IPS DF 19.7 (cell line): ENCODE results near the gene CD300A.

Experiments
- DNase-seq: peaks from one replicate; pipeline ENCODE4 v3.0.0-alpha.2; 2013; ENCODE audit warnings: low read depth, low spot score

Gene CD300A

GRCh38 chr17:74466111-74466827, at the start of gene CD300A:
Gene CD300A (plus strand): TSS chr17:74466634. CDS start chr17:74466704, 70 bp downstream.
- no peak for DNase-seq

- no peak for DNase-seq
These were observed 49.0 kb upstream of the CD300A start for GRCh38 chr17:74417178-74418045.

- DNase-seq = no peak
These were observed 46.5 kb upstream of the CD300A start for GRCh38 chr17:74419928-74420411.

- no peak for DNase-seq
These were observed 42.3 kb upstream of the CD300A start for GRCh38 chr17:74424117-74424516.

GRCh38 chr17:74424657-74425056, 41.8 kb upstream of the CD300A start:
- no peak for DNase-seq

- DNase-seq = no peak
These were observed 39.8 kb upstream of the CD300A start for GRCh38 chr17:74426551-74427047.

- DNase-seq = no peak
These were observed 39.2 kb upstream of the CD300A start for GRCh38 chr17:74427048-74427762.

- DNase-seq = no peak
These were observed 38.7 kb upstream of the CD300A start for GRCh38 chr17:74427763-74428153.

GRCh38 chr17:74429604-74430384, 36.6 kb upstream of the CD300A start:
- no peak for DNase-seq

GRCh38 chr17:74430385-74430705, 36.1 kb upstream of the CD300A start:
- no peak for DNase-seq

GRCh38 chr17:74430706-74431567, 35.5 kb upstream of the CD300A start:
- no peak for DNase-seq

GRCh38 chr17:74431568-74432423, 34.6 kb upstream of the CD300A start, which contains the start of gene GPRC5C:
Gene GPRC5C (plus strand): TSS chr17:74432088. CDS start chr17:74439777, 7,689 bp downstream.
- DNase-seq = no peak

GRCh38 chr17:74432424-74432690, 34.1 kb upstream of the CD300A start:
- DNase-seq = no peak

GRCh38 chr17:74432766-74433391, 33.6 kb upstream of the CD300A start:
- no peak for DNase-seq

- DNase-seq = no peak
These were observed 32.9 kb upstream of the CD300A start for GRCh38 chr17:74433421-74434121.

GRCh38 chr17:74435775-74436359, 30.6 kb upstream of the CD300A start:
- DNase-seq = no peak

GRCh38 chr17:74437702-74438101, 28.7 kb upstream of the CD300A start:
- no peak for DNase-seq
